NCI-H748 (cell line): ENCODE results near the gene ZDBF2.
"Not testable (repeated sequence)": the region's sequence is repeated elsewhere in the genome, so short reads cannot be mapped to it uniquely, and the experiment has no call there.

Source experiments
- DNase-seq: peaks from one replicate; lab custom pipeline; 2025; ENCODE audit not compliant: unreplicated experiment; lab: John Stamatoyannopoulos, UW

Gene ZDBF2

DNA sequence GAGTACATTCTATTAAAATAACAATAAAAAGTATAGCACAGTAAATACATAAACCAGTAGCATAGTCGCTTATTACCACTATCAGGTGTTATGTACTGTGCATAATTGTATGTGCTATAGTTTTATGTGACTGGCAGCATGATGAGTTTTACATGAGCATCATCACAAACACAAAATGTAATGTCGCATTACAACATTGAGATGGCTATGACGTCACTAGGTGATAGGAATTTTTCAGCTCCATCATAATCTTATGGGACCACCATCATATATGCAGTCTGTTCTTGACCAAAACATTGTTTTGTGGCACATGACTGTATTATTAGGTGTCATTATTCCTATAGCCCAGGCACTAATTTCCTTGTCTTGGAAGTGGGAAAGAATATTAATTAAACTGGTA lies 48.6 kb downstream of the ZDBF2 start:
- DNase-seq, result no peak

DNA sequence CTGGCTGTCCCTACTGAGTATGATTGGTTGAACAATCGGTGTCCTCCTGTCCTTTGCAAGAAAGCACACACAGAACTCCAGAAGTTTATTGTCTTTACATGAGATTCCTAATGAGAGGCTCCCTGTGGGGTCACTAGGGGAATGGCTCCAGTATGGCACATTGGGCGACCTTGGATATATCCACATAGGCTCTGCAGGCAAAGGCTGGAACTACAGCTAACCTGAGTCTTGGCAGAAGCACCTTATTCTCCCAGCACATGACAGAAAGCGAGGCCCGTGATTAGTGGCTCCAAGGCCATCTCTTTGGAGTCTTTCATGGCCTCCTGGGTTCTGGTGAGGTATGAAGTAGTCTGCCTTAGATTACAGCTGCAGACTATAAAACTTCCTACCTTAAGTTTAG lies 49.0 kb downstream of the ZDBF2 start:
- DNase-seq, result no peak

DNA sequence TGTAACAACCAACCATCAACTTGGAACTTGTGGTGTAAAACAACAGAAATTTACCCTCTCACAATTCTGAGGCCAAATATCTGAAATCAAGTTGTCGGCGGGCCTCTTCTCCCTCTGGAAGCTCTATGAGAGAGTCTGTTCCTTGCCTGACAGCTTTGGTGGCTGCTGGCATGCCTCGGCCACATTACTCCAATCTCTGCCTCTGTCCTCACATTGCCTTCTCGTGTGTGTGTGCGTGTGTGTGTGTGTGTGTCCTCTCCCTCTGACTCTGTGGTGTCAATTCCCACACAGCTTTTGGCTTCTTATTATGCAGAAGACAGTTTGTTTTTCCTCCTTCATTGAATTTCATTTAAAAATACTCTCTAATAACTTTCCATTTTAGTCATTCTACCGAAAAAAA lies 50.4 kb downstream of the ZDBF2 start:
- no peak for DNase-seq

DNA sequence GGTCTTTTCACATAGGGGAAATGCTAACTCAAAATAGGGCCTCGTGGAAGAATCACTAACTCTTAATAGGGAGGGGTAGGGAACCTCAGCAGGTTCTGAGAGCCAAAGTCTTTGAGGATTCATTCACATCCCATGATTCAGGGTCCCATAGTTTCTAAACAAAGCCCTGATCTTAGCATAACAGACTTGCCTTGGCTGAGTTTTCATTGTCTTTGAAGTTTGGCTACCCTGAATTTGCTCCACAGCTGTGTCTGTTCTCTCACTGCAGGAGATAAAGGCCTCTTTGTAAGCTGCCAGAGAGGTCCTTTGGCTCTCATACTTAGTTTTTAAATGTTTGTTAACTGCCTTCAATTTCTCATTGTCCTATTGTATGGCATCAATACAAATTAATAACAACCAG lies 54.5 kb downstream of the ZDBF2 start:
- DNase-seq, result no peak

DNA sequence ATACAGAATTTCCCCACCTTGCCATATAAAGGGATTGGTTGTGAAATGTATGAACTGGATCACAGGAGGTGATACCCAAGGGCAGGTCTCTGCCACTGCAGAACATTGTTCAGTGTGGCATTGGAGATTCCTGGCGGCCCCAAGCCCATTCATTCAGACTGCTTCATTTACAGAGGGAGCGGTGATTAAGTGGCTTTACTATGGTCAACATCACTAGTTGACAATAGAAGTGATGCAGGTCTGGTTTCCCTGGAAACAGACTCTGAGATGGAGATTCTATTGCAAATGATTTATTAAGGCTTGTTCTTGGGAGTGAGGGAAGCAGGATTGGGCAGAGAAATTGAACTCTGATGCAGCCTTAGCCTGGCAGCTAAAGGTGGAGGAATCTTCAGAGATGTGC lies 62.4 kb downstream of the ZDBF2 start:
- peak; percentile 95 for DNase-seq

DNA sequence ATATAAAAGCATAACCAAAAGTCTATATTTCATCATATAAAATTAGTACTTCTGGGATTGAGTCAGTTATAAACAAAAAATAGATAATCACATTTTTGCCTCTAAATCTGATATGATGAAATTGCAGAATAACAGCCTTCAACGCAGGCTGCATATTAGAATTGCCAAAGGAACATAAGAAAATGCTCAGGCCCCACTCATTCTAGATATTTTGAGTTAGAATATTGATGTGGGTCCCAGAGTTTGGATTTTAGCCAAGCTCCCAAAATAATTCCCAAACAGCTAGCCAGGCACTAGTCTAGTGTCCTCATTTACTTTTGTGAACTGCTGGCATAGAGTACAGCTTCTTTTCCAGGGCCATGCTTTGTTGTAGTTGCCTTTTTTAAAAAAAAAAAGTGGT lies 63.5 kb downstream of the ZDBF2 start:
- DNase-seq, result no peak

DNA sequence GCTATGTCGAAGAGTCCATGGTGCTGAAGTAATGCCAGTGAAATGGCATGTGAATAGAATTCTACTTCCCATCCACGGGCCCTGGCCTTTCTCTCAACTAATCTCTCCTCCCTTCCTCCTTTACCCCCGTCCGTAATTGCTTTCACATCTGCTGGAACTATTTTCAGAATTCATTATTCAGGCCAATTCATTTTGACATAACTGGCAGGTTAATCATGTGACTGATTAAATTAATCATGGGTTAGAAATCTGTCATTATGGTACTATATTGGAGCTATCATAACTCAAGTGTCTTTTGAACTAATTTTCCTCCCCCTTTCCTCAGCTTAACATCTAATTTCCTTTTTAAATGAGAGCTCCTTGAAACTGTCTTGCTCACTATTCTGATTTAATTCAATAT lies 66.9 kb downstream of the ZDBF2 start:
- no peak for DNase-seq

DNA sequence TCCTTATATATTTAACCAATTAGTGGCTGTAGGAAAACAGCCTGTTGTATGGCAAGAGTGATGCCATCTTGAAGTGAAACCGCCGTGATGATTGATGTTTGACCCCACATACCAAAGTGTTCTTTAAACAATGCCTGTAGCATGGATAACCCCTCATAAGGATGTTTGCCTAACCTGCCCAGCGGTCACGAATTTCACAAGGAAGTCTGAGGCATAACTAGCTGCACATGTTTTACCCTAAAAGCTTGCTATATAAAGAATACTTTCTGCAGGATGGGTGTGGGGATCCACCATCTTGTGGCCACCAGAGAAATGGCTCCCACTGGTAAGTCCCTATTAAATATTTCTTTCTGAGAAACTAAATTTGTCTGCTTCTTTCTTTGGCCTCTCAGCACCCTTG lies 68.7 kb downstream of the ZDBF2 start:
- DNase-seq, result no peak

DNA sequence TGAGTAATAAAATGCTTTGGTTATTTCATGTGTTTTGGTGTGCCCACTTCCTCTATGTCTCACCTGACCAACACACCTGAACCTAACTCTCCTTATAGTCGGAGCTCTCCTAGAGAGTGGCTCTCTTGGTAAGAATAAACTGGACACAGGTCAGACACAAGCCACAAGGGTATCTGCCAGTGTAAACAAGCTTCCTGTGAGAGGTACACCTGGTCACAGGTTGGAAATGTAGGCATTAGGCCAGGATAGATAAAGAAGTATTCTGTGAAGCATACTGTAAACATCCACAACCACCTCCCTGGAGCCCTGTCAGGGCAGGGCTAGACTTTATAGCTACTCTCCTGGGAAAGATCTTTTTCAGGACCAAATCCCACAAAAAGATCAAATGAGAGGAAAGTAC lies 69.4 kb downstream of the ZDBF2 start:
- DNase-seq, result no peak

DNA sequence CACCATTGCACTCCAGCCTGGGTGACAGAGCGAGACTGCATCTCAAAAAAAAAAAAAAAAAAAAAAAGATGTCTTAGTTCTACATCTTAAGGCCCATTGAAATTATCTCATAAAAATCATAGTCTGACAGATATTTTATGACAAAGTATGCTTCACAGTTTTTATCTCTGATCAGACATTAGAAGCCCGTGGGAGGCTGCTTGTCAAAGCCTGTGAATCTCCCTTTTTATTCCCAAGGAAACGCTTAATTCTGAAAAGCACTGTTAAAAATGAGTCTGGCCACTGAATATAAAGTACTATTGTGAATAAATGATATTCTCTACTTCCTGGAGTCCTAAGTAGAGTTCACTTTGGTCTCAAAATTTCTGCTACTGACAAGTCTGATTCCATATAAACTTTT lies 71.1 kb downstream of the ZDBF2 start:
- no peak for DNase-seq

DNA sequence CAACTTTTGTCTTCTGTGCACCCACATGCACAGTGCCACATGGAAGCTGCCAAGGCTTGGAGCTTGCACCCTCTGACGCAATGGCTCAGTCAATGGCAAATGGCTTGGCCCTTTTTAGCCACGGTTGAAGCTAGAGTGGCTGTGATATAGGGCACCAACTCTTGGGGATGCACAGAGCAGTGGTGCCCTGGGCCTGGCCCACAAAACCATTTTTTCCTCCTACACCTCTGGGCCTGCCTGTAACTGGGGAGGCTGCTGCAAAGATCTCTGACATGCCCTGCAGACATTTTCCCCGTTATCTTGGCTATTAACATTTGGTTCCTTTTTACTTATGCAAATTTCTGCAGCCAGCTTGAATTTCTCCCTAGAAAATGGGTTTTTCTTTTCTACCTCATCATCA lies 74.9 kb downstream of the ZDBF2 start:
- no peak for DNase-seq

DNA sequence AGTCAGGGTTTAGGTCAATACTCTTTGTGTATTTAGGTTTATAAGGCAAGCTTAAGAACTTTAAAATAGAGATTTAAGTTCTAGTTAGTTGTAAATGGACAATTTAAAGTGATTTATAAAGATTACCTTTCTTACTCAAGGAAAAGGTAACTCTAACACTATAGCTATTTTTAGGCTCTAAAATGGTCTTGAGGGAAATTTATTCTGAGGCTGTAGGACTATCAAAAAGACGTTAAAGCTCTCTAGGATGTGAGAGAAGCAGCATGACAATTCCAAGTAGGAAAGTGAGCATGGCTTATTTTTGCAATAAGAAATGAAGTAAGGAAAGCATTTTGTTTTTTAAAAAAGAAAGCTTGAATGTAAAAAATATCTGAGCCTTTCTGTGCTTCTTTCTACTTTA lies 78.1 kb downstream of the ZDBF2 start:
- no peak for DNase-seq

DNA sequence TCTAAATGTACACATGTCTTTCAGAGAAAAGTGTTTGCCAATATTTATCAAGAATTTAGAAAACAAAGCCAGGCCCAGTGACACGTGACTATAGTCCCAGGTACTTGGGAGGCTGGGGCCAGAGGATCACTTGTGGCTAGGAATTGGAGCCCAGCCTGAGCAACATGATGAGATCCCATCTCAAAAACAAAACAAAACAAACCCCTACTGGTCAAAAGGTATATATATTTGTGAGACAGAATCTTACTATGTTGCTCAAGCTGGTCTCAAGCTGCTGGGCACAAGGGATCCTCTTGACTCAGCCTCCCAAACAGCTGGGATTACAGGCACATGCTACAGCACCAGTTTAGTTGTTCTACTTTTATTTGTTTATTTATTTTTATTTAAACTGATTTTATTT lies 79.2 kb downstream of the ZDBF2 start:
- no peak for DNase-seq

DNA sequence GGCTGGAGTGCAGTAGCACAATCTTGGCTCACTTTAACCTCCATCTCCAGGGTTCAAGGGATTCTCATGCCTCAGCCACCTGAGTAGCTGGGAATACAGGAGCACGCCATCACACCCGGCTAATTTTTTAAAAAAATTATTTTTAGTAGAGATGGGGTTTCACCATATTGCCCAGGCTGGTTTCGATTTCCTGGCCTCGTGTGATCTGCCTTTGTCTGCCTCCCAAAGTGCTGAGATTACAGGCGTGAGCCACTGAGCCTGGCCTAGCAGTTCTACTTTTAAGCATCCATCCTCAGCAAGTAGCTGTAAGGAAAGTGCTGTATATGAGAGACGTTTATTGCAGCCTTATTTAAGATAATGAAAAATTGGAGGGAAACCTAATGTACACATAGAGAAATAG lies 79.7 kb downstream of the ZDBF2 start:
- no peak for DNase-seq

DNA sequence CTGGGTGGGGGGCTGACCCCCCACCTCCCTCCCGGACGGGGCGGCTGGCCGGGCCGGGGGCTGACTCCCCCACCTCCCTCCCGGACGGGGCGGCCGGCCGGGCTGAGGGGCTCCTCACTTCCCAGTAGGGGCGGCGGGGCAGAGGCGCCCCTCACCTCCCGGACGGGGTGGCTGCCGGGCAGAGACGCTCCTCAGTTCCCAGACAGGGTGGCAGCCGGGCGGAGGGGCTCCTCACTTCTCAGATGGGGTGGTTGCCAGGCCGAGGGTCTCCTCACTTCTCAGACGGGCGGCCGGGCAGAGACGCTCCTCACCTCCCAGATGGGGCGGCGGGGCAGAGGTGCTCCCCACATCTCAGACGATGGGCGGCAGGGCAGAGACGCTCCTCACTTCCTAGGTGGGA lies 82.4 kb downstream of the ZDBF2 start:
- not testable (repeated sequence) for DNase-seq

DNA sequence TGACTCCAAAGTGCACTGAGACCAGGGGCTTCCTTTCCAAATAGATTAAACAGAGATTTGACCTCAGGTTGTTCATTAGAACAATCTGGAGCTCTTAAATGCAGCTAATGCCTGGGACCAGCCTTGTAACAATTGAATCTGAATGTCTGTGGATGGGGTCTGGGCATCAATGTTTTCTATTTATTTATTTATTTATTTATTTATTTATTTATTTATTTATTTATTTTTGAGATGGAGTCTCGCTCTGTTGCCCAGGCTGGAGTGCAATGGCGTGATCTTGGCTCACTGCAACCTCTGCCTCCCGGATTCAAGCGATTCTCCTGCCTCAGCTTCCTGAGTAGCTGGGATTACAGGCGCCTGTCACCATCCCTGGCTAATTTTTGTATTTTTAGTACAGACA lies 86.4 kb downstream of the ZDBF2 start:
- DNase-seq, result not testable (repeated sequence)

DNA sequence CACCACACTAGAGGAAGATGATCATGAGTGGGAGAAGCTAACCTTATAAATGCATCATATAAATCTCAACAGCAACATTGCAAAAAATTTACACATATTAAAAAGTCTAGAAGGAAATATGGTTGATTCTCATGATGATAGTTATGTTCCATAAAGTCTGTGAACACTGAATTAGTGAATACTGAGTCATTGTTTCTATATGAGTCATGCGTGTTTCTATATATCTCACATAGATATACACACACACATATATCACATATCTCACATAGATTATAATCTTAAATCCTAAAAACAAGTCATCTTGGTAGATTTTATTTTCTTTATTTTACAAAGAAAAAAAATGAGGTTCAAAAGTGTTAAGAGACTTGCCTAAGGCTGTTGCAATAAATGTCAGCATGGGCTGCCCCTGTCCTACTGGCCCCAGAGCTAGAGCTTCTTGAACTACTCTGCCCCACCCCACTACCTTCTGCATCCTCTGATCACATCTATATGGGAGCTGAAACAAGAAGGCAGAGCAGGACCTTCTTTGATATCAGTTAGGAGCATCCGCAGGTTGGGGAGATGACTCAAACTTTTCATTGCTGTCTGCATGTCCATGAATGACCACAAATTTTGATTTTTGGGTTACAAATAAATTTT lies 87.1 kb downstream of the ZDBF2 start:
- DNase-seq, result no peak
